ENCODE measurements around the gene ASIC4. TPM values are rescaled to one million over a fixed set of nuclear protein-coding genes. Genes with fewer than 3 reads are reported as not detected.
A peak's percentile ranks its signal among the peaks of the same experiment; 100 is the strongest.

The ASIC4 gene
- total RNA-seq, 4 donors from 2014 or later: not detected

- no peak for TF ChIP-seq POLR2AphosphoS5 (IDR thresholded peaks at IDR 0.05)
- TF ChIP-seq POLR2A (IDR thresholded peaks at IDR 0.05; ENCODE audit: low read depth): no peak
- TF ChIP-seq, protein P1, sequence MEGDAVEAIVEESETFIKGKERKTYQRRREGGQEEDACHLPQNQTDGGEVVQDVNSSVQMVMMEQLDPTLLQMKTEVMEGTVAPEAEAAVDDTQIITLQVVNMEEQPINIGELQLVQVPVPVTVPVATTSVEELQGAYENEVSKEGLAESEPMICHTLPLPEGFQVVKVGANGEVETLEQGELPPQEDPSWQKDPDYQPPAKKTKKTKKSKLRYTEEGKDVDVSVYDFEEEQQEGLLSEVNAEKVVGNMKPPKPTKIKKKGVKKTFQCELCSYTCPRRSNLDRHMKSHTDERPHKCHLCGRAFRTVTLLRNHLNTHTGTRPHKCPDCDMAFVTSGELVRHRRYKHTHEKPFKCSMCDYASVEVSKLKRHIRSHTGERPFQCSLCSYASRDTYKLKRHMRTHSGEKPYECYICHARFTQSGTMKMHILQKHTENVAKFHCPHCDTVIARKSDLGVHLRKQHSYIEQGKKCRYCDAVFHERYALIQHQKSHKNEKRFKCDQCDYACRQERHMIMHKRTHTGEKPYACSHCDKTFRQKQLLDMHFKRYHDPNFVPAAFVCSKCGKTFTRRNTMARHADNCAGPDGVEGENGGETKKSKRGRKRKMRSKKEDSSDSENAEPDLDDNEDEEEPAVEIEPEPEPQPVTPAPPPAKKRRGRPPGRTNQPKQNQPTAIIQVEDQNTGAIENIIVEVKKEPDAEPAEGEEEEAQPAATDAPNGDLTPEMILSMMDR (IDR thresholded peaks at IDR 0.05): no peak
- TF ChIP-seq EP300 (IDR thresholded peaks at IDR 0.05): no peak
- Histone ChIP-seq H3K27me3 (no peaks in the 10 kb centered on the region), H3K4me1 (peaks cover 12 to 19% (median 15%) of the 10 kb centered on the region in 4 donors), H3K9me3 (no peaks in the 10 kb centered on the region), H3K27ac (replicated peaks in 1 of 4) (no peak overlapping the region), H3K36me3 (peaks cover 0 to 58% (median 39%) of the 10 kb centered on the region in 4 donors), H3K4me3 (no peak overlapping the region)
- DNase-seq (ENCODE audit: extremely low spot score): no peak
- WGBS: 94% methylated on average over 17 of the region's 18 CpGs
- intact Hi-C loops (cut with DNase I): no loop called here
These were observed 52.8 kb downstream of the ASIC4 start for GRCh38 chr2:219567131-219567530.

- Histone ChIP-seq H3K4me3 (no peak overlapping the region), H3K27me3 (no peaks in the 10 kb centered on the region), H3K4me1 (peaks cover 15 to 20% (median 16%) of the 10 kb centered on the region in 4 donors), H3K27ac (replicated peaks in 1 of 4) (no peak overlapping the region), H3K9me3 (no peaks in the 10 kb centered on the region), H3K36me3 (peaks cover 0 to 50% (median 32%) of the 10 kb centered on the region in 4 donors)
- intact Hi-C loops (cut with DNase I): no loop called here
- 90% methylated on average over 31 of the region's 35 CpGs for WGBS
- no peak for DNase-seq (ENCODE audit: extremely low spot score)
- no peak for TF ChIP-seq POLR2AphosphoS5 (IDR thresholded peaks at IDR 0.05)
- TF ChIP-seq POLR2A (IDR thresholded peaks at IDR 0.05; ENCODE audit: low read depth): no peak
- TF ChIP-seq, protein P1 (IDR thresholded peaks at IDR 0.05): no peak
- TF ChIP-seq EP300 (IDR thresholded peaks at IDR 0.05): no peak
These were observed 53.6 kb downstream of the ASIC4 start for GRCh38 chr2:219567791-219568361.

DNA sequence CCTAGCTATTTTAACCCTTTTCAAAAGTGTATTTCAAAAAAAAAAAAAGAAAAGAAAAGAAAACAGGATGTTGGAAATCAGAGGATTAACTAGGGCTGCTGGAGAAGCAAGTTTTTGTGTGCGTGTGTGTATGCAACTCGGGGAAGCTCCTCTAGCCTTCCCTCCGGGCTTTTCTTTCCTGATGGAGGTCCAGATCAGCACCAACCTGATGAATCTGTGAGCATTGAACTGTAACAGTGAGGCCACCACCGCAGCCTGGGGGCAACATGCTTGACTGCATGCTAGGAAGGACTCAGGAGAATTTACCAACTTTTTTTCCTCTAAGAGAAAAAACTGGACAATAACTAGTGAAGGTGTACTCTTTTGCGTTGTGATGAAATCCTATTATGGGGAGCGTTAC is 54.8 kb downstream of the ASIC4 start:
- peaks cover 15 to 20% (median 16%) of the 10 kb centered on the region in 4 donors for H3K4me1 ChIP-seq
- no peaks in the 10 kb centered on the region for H3K27me3 ChIP-seq
- 94% methylated on average over 6 of the region's 6 CpGs for WGBS
- no peak overlapping the region for H3K4me3 ChIP-seq
- H3K9me3 ChIP-seq: no peaks in the 10 kb centered on the region
- H3K36me3 ChIP-seq: peaks cover 0 to 39% (median 21%) of the 10 kb centered on the region in 4 donors
- intact Hi-C loops (cut with DNase I): no loop called here
- no peak overlapping the region for H3K27ac ChIP-seq (replicated peaks in 1 of 4)
- DNase-seq (ENCODE audit: extremely low spot score): no peak
- no peak for TF ChIP-seq POLR2AphosphoS5 (IDR thresholded peaks at IDR 0.05)
- TF ChIP-seq EP300 (IDR thresholded peaks at IDR 0.05): no peak
- no peak for TF ChIP-seq POLR2A (IDR thresholded peaks at IDR 0.05; ENCODE audit: low read depth)
- TF ChIP-seq, protein P1 (IDR thresholded peaks at IDR 0.05): no peak

GRCh38 chr2:219569635-219570034 is 55.4 kb downstream of the ASIC4 start:
- Histone ChIP-seq H3K27ac (replicated peaks in 1 of 4) (peak overlapping the region; percentile 86 to 91 (median 90)), H3K4me1 (peaks cover 15 to 20% (median 16%) of the 10 kb centered on the region in 4 donors), H3K27me3 (peaks cover 0 to 2% (median 0%) of the 10 kb centered on the region in 4 donors), H3K9me3 (no peaks in the 10 kb centered on the region), H3K36me3 (peaks cover 0 to 33% (median 15%) of the 10 kb centered on the region in 4 donors), H3K4me3 (peak overlapping the region; percentile 73 to 87 (median 82))
- 81% methylated on average over 6 of the region's 6 CpGs for WGBS
- no peak for TF ChIP-seq EP300 (IDR thresholded peaks at IDR 0.05)
- no peak for TF ChIP-seq POLR2A (IDR thresholded peaks at IDR 0.05; ENCODE audit: low read depth)
- TF ChIP-seq POLR2AphosphoS5 (IDR thresholded peaks at IDR 0.05): no peak
- TF ChIP-seq, protein P1 (IDR thresholded peaks at IDR 0.05): no peak
- no peak for DNase-seq (ENCODE audit: extremely low spot score)
- intact Hi-C loops (cut with DNase I): loop anchor here (2.0 kb wide), 1 partner anchor 27 kb away; the partner anchor contains the start of gene STK11IP

Data from esophagus muscularis mucosa (tissue), 4 donors.